K562 treated with DMSO at 1 percent for 12 hours (cell line): ENCODE results near the gene MED12L. TPM values are rescaled to one million over a fixed set of nuclear protein-coding genes. Genes with fewer than 3 reads are reported as not detected.

Experiments used
- total RNA-seq: library from RNA; unstranded; fragments of 300-600 nt; gene quantifications from 2 replicates; pipeline ENCODE4 v1.2.3, GENCODE V29; 2022; ENCODE audit not compliant: insufficient read depth

Gene MED12L, protein sequence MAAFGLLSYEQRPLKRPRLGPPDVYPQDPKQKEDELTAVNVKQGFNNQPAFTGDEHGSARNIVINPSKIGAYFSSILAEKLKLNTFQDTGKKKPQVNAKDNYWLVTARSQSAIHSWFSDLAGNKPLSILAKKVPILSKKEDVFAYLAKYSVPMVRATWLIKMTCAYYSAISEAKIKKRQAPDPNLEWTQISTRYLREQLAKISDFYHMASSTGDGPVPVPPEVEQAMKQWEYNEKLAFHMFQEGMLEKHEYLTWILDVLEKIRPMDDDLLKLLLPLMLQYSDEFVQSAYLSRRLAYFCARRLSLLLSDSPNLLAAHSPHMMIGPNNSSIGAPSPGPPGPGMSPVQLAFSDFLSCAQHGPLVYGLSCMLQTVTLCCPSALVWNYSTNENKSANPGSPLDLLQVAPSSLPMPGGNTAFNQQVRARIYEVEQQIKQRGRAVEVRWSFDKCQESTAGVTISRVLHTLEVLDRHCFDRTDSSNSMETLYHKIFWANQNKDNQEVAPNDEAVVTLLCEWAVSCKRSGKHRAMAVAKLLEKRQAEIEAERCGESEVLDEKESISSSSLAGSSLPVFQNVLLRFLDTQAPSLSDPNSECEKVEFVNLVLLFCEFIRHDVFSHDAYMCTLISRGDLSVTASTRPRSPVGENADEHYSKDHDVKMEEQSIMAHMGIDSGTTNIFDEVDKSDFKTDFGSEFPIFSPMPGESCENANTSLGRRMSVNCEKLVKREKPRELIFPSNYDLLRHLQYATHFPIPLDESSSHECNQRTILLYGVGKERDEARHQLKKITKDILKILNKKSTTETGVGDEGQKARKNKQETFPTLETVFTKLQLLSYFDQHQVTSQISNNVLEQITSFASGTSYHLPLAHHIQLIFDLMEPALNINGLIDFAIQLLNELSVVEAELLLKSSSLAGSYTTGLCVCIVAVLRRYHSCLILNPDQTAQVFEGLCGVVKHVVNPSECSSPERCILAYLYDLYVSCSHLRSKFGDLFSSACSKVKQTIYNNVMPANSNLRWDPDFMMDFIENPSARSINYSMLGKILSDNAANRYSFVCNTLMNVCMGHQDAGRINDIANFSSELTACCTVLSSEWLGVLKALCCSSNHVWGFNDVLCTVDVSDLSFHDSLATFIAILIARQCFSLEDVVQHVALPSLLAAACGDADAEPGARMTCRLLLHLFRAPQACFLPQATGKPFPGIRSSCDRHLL (N-terminal part only)
- total RNA-seq = not detected in 2 replicates

GRCh38 chr3:151085227-151085888 lies at the start of gene MED12L:
MED12L (plus strand) TSS chr3:151085664; CDS start chr3:151086927, 1,263 bp downstream.

GRCh38 chr3:151203051-151203420 lies 117.6 kb downstream of the MED12L start, which contains the start of gene GPR171:
GPR171 (minus strand) TSS chr3:151203216; CDS start chr3:151199386, 3,830 bp downstream.

GRCh38 chr3:151278230-151278629 lies 192.8 kb downstream of the MED12L start, which contains the start of gene P2RY14:
P2RY14 (minus strand) TSS chr3:151278542; CDS start chr3:151214316, 64,226 bp downstream.

GRCh38 chr3:151316267-151316991 lies 231.0 kb downstream of the MED12L start, which contains the start of gene GPR87:
GPR87 (minus strand) TSS chr3:151316820; CDS start chr3:151300100, 16,720 bp downstream.

DNA sequence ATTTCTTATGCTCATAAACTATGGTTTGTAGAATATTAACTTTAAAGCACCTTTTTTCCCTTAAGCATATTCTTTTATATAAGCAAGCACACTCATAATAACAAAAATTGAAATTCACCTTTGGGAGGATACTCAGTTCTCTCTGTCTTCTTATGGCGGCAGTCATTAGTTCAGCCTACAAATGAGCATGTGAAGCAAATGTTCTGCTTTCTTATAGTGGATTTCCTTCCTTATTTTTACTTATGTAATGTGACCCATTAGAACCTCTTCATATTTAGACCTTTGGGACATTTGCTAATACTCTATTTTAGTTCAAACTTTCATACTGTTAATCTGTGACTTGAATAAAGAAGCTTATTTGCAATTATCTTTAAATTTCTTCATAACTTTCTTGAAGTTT lies 243.9 kb downstream of the MED12L start, which contains the start of gene P2RY13:
Gene P2RY13 (minus strand): TSS at position 187 of the 400 bp plus-strand sequence. CDS start 21 bp downstream, at position 166.

GRCh38 chr3:151384741-151385174 lies 299.3 kb downstream of the MED12L start, which contains the start of gene P2RY12:
P2RY12 (minus strand) TSS chr3:151384753; CDS start chr3:151338845, 45,908 bp downstream.

DNA sequence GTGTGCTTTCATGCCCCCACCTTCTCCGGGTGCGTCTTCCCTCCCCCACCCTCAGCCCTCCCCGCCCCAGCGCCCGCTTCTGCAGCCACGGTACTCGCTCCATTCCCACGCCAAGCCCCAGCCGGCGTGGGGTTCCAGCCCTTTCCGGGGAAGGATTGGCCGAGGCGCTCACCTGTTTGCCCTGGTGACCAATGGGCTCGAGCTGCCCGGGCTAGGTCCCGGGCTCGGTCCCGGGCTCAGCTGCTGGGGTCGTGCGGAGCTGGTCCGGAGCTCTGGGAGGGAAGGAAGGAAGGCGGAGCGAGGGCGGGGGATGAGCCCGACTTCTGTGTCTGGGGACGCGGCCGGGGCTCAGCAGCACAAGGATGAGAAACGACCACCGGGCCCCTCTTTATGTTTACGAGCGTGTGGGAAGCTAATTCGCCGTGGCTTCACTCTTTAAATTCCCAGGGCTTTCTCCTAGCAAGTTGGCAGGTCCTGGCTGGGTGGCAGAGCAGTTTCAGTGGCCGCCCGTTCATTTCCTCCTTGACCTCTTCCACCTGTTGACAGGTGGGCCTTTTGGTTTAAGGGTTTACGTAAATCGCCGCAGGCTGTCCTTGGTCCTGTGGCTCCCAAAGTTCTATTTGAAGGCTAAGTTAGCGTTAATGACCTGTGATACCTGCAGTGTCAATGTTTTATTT lies 375.4 kb downstream of the MED12L start, which contains the start of gene IGSF10:
Gene IGSF10 (minus strand): TSS at position 288 of the 677 bp plus-strand sequence. CDS start 2,352 bp downstream, outside the sequence.

Other genes starting within 250 kb of the MED12L start
- gene MINDY4B, start 180.2 kb upstream of the MED12L start, total RNA-seq = not detected in 2 replicates
- gene CLRN1, start 112.9 kb upstream of the MED12L start, total RNA-seq = not detected in 2 replicates
- gene GPR171, start 117.6 kb downstream of the MED12L start, total RNA-seq = not detected in 2 replicates
- gene P2RY14, start 192.9 kb downstream of the MED12L start, total RNA-seq = not detected in 2 replicates
- not detected in 2 replicates for gene GPR87, start 231.2 kb downstream of the MED12L start, total RNA-seq
- gene P2RY13, start 243.9 kb downstream of the MED12L start, total RNA-seq = not detected in 2 replicates